ENCODE results near the gene MRPS7. TPM values are rescaled to one million over a fixed set of nuclear protein-coding genes. Genes with fewer than 3 reads are reported as not detected.

The MRPS7 gene
- total RNA-seq, 1 experiment from 2014 or later, result 93.7 TPM

DNA sequence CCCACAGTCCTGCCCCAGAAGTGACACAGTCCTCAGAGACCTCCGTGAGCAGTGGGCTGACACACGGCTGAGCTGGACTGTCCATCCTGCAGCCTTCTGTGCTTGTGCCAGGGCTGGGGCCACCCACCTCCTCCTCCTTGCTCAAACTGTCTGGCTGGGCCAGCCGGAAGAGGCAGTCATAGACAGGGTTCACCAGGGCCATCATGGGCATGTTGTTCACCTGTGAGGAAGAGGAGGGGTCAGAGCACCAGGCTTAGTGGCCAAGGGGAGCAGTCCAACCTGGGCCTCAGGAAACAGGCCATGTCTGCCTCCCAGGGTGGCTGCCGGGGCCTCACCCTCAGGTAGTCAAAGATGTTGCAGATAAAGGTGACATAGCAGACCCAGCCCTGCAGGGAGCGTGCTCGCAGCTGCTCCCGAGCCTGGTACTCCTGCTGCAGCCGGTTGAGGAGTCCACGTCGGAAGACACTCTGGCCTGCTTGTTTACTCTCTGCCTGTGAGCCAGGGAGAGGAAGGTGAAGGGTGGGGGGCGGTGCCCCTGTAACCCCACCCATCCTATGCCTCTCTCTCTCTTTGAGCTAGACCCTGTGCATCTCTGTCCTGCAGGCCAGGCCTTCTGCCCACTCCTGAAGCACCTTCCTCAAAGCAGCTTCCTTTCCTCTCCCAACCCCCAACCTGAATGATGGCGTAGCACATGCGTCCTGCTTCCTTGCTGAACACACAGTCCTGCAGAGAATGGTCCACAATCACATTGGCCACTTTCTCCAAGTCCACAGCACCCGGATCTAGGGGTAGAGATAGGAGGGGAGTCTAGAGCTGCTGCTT is 5.9 kb downstream of the MRPS7 start:
- Histone ChIP-seq H3K23ac (ENCODE audit: insufficient read length, low read depth, low read length) (no peak overlapping the region), H2AFZ (ENCODE audit: low read length) (no peak overlapping the region), H3K27me3 (ENCODE audit: insufficient read depth, low read length) (no peaks in the 10 kb centered on the region), H2AK5ac (ENCODE audit: insufficient read length, low read length) (no peak overlapping the region), H2BK20ac (ENCODE audit: low read depth, low read length, poor library complexity, severe bottlenecking) (no peak overlapping the region), H3K56ac (ENCODE audit: insufficient read length, low read depth, low read length) (no peak overlapping the region), H3K79me1 (ENCODE audit: insufficient read depth, low read depth, low read length, poor library complexity, severe bottlenecking) (no peaks in the 10 kb centered on the region), H4K20me1 (ENCODE audit: control insufficient read depth, insufficient read depth, insufficient read length) (no peaks in the 10 kb centered on the region), H2BK12ac (ENCODE audit: insufficient read length, low read depth, low read length) (no peak overlapping the region), H4K91ac (ENCODE audit: insufficient read length, low read depth, low read length) (no peak overlapping the region), H2BK15ac (ENCODE audit: low read depth, low read length) (no peak overlapping the region), H3K9me3 (ENCODE audit: control insufficient read depth, low read depth, low read length) (no peaks in the 10 kb centered on the region), H3K18ac (ENCODE audit: insufficient read length, low read depth, low read length) (no peak overlapping the region), H3K4me1 (ENCODE audit: insufficient read depth, low read length) (0 out of 2 replicates have a peak, but pooled peaks cover 2% of the 10 kb centered on the region), H3K27ac (ENCODE audit: insufficient read length, low read depth, low read length) (no peak overlapping the region), H3K9ac (ENCODE audit: extremely low read depth, insufficient read length, low read length) (peak overlapping the region; percentile 0), H3K4me2 (ENCODE audit: insufficient read depth, insufficient read length, low read length) (no peak overlapping the region), H3K14ac (ENCODE audit: insufficient read depth, low read length) (no peak overlapping the region), H2BK120ac (ENCODE audit: low read depth, low read length, poor library complexity, severe bottlenecking) (no peak overlapping the region), H3K79me2 (ENCODE audit: insufficient read depth, low read length) (no peaks in the 10 kb centered on the region), H3K4ac (ENCODE audit: low read depth, low read length) (no peak overlapping the region), H4K5ac (ENCODE audit: insufficient read length, low read depth, low read length) (no peak overlapping the region), H3K23me2 (ENCODE audit: insufficient read length, low read depth, low read length, poor library complexity, severe bottlenecking) (peaks cover 22% of the 10 kb centered on the region), H3T11ph (ENCODE audit: low read length) (no peak overlapping the region), H2BK5ac (ENCODE audit: insufficient read length, low read length) (no peak overlapping the region), H4K8ac (replicated peaks; ENCODE audit: insufficient read length, low read depth, low read length) (no peak overlapping the region)
- TF ChIP-seq, protein P1, sequence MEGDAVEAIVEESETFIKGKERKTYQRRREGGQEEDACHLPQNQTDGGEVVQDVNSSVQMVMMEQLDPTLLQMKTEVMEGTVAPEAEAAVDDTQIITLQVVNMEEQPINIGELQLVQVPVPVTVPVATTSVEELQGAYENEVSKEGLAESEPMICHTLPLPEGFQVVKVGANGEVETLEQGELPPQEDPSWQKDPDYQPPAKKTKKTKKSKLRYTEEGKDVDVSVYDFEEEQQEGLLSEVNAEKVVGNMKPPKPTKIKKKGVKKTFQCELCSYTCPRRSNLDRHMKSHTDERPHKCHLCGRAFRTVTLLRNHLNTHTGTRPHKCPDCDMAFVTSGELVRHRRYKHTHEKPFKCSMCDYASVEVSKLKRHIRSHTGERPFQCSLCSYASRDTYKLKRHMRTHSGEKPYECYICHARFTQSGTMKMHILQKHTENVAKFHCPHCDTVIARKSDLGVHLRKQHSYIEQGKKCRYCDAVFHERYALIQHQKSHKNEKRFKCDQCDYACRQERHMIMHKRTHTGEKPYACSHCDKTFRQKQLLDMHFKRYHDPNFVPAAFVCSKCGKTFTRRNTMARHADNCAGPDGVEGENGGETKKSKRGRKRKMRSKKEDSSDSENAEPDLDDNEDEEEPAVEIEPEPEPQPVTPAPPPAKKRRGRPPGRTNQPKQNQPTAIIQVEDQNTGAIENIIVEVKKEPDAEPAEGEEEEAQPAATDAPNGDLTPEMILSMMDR (conservative IDR thresholded peaks at IDR 0.05), result peak; percentile 64
- Mint-ChIP-seq H3K27me3 (ENCODE audit: low read depth) (no peaks in the 10 kb centered on the region; the same call in 1 of the 2 replicates), H3K4me3 (peak overlapping the region in 1 of 2 experiments; percentile 13; a peak in 1 of 5 replicates), H3K9me3 (no peaks in the 10 kb centered on the region), H3K27ac (peak overlapping the region; percentile 56 to 92 (median 75)), H3K4me1 (peaks cover 19 to 26% of the 10 kb centered on the region in 2 experiments), H3K36me3 (ENCODE audit: insufficient read depth in 1 of 3, low read depth in 3 of 3) (peaks cover 8 to 48% (median 43%) of the 10 kb centered on the region in 3 experiments; a peak in 6 of 7 replicates)
- WGBS (ENCODE audit: extremely low coverage, insufficient read length, low lambda C conversion rate), result no CpG with 5 or more reads among the region's 14 CpGs
- peak; percentile 93 for DNase-seq
